ENCODE data around the gene TMEM80.

TMEM80 gene

GRCh38 chr11:705646-706438, 10.2 kb downstream of the TMEM80 start, which contains the start of gene EPS8L2:
Gene EPS8L2 (plus strand): TSS chr11:706231. CDS start chr11:709408, 3,177 bp downstream.
- DNase-seq (ENCODE audit: extremely low spot score) = no peak
- CTCF ChIA-PET = no interaction called here
- POLR2A ChIA-PET = interaction anchor here (0.6 kb wide), 1 partner anchor 170 kb away, joined by 3 read pairs; the partner anchor contains the start of gene HRAS
- no peak for TF ChIP-seq SP1 (IDR thresholded peaks at IDR 0.05)
- TF ChIP-seq CTBP1 (IDR thresholded peaks at IDR 0.05; ENCODE audit: borderline replicate concordance) = no peak
- no peak for TF ChIP-seq TARDBP (IDR thresholded peaks at IDR 0.05)
- no peak for TF ChIP-seq L3MBTL2 (conservative IDR thresholded peaks at IDR 0.05)
- TF ChIP-seq FOXK2 (IDR thresholded peaks at IDR 0.05) = no peak
- no peak for TF ChIP-seq NFRKB (IDR thresholded peaks at IDR 0.05)
- TF ChIP-seq FOXM1 (IDR thresholded peaks at IDR 0.05; ENCODE audit: borderline replicate concordance) = no peak
- no peak for TF ChIP-seq ZNF384 (IDR thresholded peaks at IDR 0.05)
- no peak for TF ChIP-seq BHLHE40 (IDR thresholded peaks at IDR 0.05; ENCODE audit: borderline replicate concordance)
- TF ChIP-seq ARNT (IDR thresholded peaks at IDR 0.05) = no peak
- no peak for TF ChIP-seq ELF4 (IDR thresholded peaks at IDR 0.05)

- ChIA-PET CTCF (no interaction called here), POLR2A (no interaction called here)
- DNase-seq (ENCODE audit: extremely low spot score) = no peak
Measured at GRCh38 chr11:706439-706956, 10.9 kb downstream of the TMEM80 start.

GRCh38 chr11:706957-707816, 11.6 kb downstream of the TMEM80 start:
- ChIA-PET CTCF (no interaction called here), POLR2A (no interaction called here)
- DNase-seq (ENCODE audit: extremely low spot score) = no peak
- TF ChIP-seq ELF4 (IDR thresholded peaks at IDR 0.05) (no peak), HDGF (IDR thresholded peaks at IDR 0.05; ENCODE audit: borderline replicate concordance) (no peak), SUZ12 (IDR thresholded peaks at IDR 0.05) (no peak), L3MBTL2 (conservative IDR thresholded peaks at IDR 0.05) (no peak), BHLHE40 (IDR thresholded peaks at IDR 0.05; ENCODE audit: borderline replicate concordance) (no peak), CTBP1 (IDR thresholded peaks at IDR 0.05; ENCODE audit: borderline replicate concordance) (no peak), ZNF384 (IDR thresholded peaks at IDR 0.05) (no peak), LEF1 (IDR thresholded peaks at IDR 0.05; ENCODE audit: borderline replicate concordance) (no peak), FOXA1 (IDR thresholded peaks at IDR 0.05) (no peak), TARDBP (IDR thresholded peaks at IDR 0.05) (no peak), PKNOX1 (IDR thresholded peaks at IDR 0.05) (no peak), FOXM1 (IDR thresholded peaks at IDR 0.05; ENCODE audit: borderline replicate concordance) (no peak), NFRKB (IDR thresholded peaks at IDR 0.05) (no peak), SP1 (IDR thresholded peaks at IDR 0.05) (no peak), FOXK2 (IDR thresholded peaks at IDR 0.05) (no peak), ARNT (IDR thresholded peaks at IDR 0.05) (no peak)

More at GRCh38 chr11:706439-706956, 10.9 kb downstream of the TMEM80 start:
- TF ChIP-seq FOXM1 (IDR thresholded peaks at IDR 0.05; ENCODE audit: borderline replicate concordance) = no peak
- TF ChIP-seq LEF1 (IDR thresholded peaks at IDR 0.05; ENCODE audit: borderline replicate concordance) = no peak
- no peak for TF ChIP-seq ZNF384 (IDR thresholded peaks at IDR 0.05)
- no peak for TF ChIP-seq FOXA1 (IDR thresholded peaks at IDR 0.05)
- no peak for TF ChIP-seq ARNT (IDR thresholded peaks at IDR 0.05)
- no peak for TF ChIP-seq FOXK2 (IDR thresholded peaks at IDR 0.05)
- no peak for TF ChIP-seq TARDBP (IDR thresholded peaks at IDR 0.05)
- TF ChIP-seq HDGF (IDR thresholded peaks at IDR 0.05; ENCODE audit: borderline replicate concordance) = no peak
- TF ChIP-seq ELF4 (IDR thresholded peaks at IDR 0.05) = no peak

- DNase-seq (ENCODE audit: extremely low spot score) = no peak
- ChIA-PET POLR2A (no interaction called here), CTCF (no interaction called here)
- no peak for TF ChIP-seq SP1 (IDR thresholded peaks at IDR 0.05)
- TF ChIP-seq FOXM1 (IDR thresholded peaks at IDR 0.05; ENCODE audit: borderline replicate concordance) = no peak
- TF ChIP-seq LEF1 (IDR thresholded peaks at IDR 0.05; ENCODE audit: borderline replicate concordance) = no peak
- no peak for TF ChIP-seq L3MBTL2 (conservative IDR thresholded peaks at IDR 0.05)
- TF ChIP-seq ELF4 (IDR thresholded peaks at IDR 0.05) = no peak
- no peak for TF ChIP-seq HDGF (IDR thresholded peaks at IDR 0.05; ENCODE audit: borderline replicate concordance)
Measured at GRCh38 chr11:707817-708420, 12.3 kb downstream of the TMEM80 start.

- POLR2A ChIA-PET = interaction anchor here (1.1 kb wide), 1 partner anchor 12 kb away, joined by 3 read pairs; no protein-coding TSS in a partner anchor
- no peak for TF ChIP-seq PKNOX1 (IDR thresholded peaks at IDR 0.05)
- TF ChIP-seq FOXM1 (IDR thresholded peaks at IDR 0.05; ENCODE audit: borderline replicate concordance) = no peak
- TF ChIP-seq SP1 (IDR thresholded peaks at IDR 0.05) = no peak
- no peak for TF ChIP-seq L3MBTL2 (conservative IDR thresholded peaks at IDR 0.05)
- no peak for TF ChIP-seq FOXK2 (IDR thresholded peaks at IDR 0.05)
- no peak for TF ChIP-seq HDGF (IDR thresholded peaks at IDR 0.05; ENCODE audit: borderline replicate concordance)
- TF ChIP-seq CTBP1 (IDR thresholded peaks at IDR 0.05; ENCODE audit: borderline replicate concordance) = no peak
- no peak for TF ChIP-seq SUZ12 (IDR thresholded peaks at IDR 0.05)
- TF ChIP-seq ARNT (IDR thresholded peaks at IDR 0.05) = no peak
- TF ChIP-seq NFRKB (IDR thresholded peaks at IDR 0.05) = no peak
- CTCF ChIA-PET = no interaction called here
- DNase-seq (ENCODE audit: extremely low spot score) = no peak
Measured at GRCh38 chr11:708511-708910, 12.9 kb downstream of the TMEM80 start.
